Activated CD8-positive, alpha-beta T cell treated with anti-CD3 and anti-CD28 coated beads for 36 hours (primary cell): Measurements from ENCODE around the gene RNF217. TPM values are rescaled to one million over a fixed set of nuclear protein-coding genes. Genes with fewer than 3 reads are reported as not detected.
"Not testable (repeated sequence)": the region's sequence is repeated elsewhere in the genome, so short reads cannot be mapped to it uniquely, and the experiment has no call there.

Source experiments
- ATAC-seq: fragments of 200-7000 bp; cut with Tn5 transposase; one replicate; pipeline ENCODE4 v1.10.0; 2021; ENCODE audit warnings: mild to moderate bottlenecking, moderate library complexity
- CTCF ChIA-PET: fragments of 350-600 bp; sonication (Branson Sonifier 250); formaldehyde crosslinking; loops from one replicate; lab custom pipeline; 2021; ENCODE audit warnings: antibody characterized with exemption; lab: Charles Lee
- POLR2A ChIA-PET: fragments of 350-600 bp; sonication (Branson Sonifier 250); formaldehyde crosslinking; loops from one replicate; lab custom pipeline; 2021; ENCODE audit warnings: antibody characterized with exemption; lab: Charles Lee
- DNase-seq: peaks from one replicate; pipeline ENCODE4 v3.0.0-alpha.2; 2020
- H3K27ac Mint-ChIP-seq: one replicate; pipeline ENCODE4 v1.8.0; 2021; ENCODE audit warnings: mild to moderate bottlenecking, mixed read lengths
- H3K27me3 Mint-ChIP-seq: one replicate; pipeline ENCODE4 v1.8.0; 2021; ENCODE audit warnings: mixed read lengths
- H3K36me3 Mint-ChIP-seq: one replicate; pipeline ENCODE4 v1.8.0; 2021; ENCODE audit warnings: low read depth, mixed read lengths
- H3K4me1 Mint-ChIP-seq: one replicate; pipeline ENCODE4 v1.8.0; 2021; ENCODE audit warnings: low read depth, mixed read lengths
- H3K4me3 Mint-ChIP-seq: one replicate; pipeline ENCODE4 v1.8.0; 2021; ENCODE audit warnings: mild to moderate bottlenecking, moderate library complexity, mixed read lengths
- H3K9me3 Mint-ChIP-seq: one replicate; pipeline ENCODE4 v1.8.0; 2021; ENCODE audit warnings: mixed read lengths
- intact Hi-C: fragments of 100-400 bp; cut with micrococcal nuclease; formaldehyde crosslinking; loops from one replicate; pipeline ENCODE4 v1.10.0; 2022
- total RNA-seq, 2 experiments: library from RNA; stranded (reverse); gene quantifications; one replicate each; pipeline ENCODE4 v1.2.3, GENCODE V29; 2021
- TF ChIP-seq, protein P1 (sequence below): fragments of 200-600 bp; IDR thresholded peaks from one replicate; pipeline ENCODE4 v1.8.0; 2022; ENCODE audit warnings: antibody characterized with exemption, mild to moderate bottlenecking

The RNF217 gene
- total RNA-seq, 2 experiments from 2014 or later: 0.07 to 0.09 TPM

DNA sequence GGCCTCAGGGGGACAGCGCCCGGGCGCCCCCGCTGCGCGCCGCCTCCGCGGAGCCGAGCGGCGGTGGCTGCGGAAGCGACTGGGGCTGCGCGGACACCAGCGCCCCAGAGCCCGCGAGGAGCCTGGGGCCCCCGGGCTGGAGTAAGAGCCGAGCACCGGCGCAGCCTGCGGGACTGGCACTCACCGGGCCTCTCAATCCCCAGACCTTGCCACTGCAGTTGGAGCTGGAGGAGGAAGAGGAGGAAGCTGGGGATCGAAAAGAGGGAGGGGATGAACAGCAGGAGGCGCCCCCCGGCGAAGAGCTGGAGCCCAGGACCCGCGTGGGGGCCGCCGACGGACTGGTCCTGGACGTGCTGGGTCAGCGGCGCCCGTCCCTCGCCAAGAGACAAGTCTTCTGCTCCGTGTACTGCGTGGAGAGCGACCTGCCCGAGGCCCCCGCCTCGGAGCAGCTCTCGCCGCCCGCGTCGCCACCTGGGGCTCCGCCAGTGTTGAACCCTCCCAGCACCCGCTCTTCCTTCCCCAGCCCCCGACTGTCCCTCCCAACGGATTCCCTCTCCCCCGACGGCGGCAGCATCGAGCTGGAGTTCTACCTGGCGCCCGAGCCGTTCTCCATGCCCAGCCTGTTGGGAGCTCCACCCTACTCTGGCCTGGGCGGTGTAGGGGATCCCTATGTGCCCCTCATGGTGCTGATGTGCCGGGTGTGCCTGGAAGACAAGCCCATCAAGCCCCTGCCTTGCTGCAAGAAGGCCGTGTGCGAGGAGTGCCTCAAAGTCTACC lies 590 bp downstream of the RNF217 start:
- TF ChIP-seq, protein P1, sequence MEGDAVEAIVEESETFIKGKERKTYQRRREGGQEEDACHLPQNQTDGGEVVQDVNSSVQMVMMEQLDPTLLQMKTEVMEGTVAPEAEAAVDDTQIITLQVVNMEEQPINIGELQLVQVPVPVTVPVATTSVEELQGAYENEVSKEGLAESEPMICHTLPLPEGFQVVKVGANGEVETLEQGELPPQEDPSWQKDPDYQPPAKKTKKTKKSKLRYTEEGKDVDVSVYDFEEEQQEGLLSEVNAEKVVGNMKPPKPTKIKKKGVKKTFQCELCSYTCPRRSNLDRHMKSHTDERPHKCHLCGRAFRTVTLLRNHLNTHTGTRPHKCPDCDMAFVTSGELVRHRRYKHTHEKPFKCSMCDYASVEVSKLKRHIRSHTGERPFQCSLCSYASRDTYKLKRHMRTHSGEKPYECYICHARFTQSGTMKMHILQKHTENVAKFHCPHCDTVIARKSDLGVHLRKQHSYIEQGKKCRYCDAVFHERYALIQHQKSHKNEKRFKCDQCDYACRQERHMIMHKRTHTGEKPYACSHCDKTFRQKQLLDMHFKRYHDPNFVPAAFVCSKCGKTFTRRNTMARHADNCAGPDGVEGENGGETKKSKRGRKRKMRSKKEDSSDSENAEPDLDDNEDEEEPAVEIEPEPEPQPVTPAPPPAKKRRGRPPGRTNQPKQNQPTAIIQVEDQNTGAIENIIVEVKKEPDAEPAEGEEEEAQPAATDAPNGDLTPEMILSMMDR: no peak
- peak overlapping the region; percentile 39 for H3K4me3 Mint-ChIP-seq
- peaks cover 46% of the 10 kb centered on the region for H3K27me3 Mint-ChIP-seq
- peaks cover 12% of the 10 kb centered on the region for H3K4me1 Mint-ChIP-seq
- H3K27ac Mint-ChIP-seq: no peak overlapping the region
- CTCF ChIA-PET: interaction anchor here (0.6 kb wide), 1 partner anchor 151 kb away, joined by 3 read pairs; no protein-coding TSS in a partner anchor
- DNase-seq: no peak
- POLR2A ChIA-PET: interaction anchor here (0.6 kb wide), 1 partner anchor 24 kb away, joined by 3 read pairs; no protein-coding TSS in a partner anchor
- no peaks in the 10 kb centered on the region for H3K36me3 Mint-ChIP-seq
- intact Hi-C loops: no loop called here
- ATAC-seq: peak; percentile 55
- no peaks in the 10 kb centered on the region for H3K9me3 Mint-ChIP-seq

DNA sequence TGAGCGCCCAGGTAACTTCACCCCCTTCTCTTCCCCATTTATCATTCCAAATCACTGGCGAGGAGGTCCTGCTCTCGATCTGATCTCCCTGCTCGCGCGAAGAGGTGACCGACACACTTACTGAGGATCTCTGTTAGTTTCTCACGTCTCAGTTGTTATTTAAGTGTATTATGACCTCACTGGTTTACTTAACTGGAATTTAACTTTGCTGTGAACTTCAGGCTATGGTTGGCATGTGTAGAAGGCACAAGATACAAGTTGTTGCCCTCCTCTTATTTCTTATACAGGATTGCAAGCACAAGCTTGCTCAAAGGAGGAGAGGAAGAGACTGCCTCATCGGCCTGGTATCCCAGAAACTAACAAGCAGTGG lies 1.2 kb downstream of the RNF217 start:
- Mint-ChIP-seq H3K27me3 (peaks cover 45% of the 10 kb centered on the region), H3K4me1 (peaks cover 12% of the 10 kb centered on the region), H3K4me3 (peak overlapping the region; percentile 39), H3K27ac (no peak overlapping the region), H3K36me3 (no peaks in the 10 kb centered on the region), H3K9me3 (no peaks in the 10 kb centered on the region)
- CTCF ChIA-PET: no interaction called here
- no peak for ATAC-seq
- intact Hi-C loops: no loop called here
- POLR2A ChIA-PET: interaction anchor here (0.6 kb wide), 1 partner anchor 24 kb away, joined by 3 read pairs; no protein-coding TSS in a partner anchor
- TF ChIP-seq, protein P1: no peak
- DNase-seq: no peak

DNA sequence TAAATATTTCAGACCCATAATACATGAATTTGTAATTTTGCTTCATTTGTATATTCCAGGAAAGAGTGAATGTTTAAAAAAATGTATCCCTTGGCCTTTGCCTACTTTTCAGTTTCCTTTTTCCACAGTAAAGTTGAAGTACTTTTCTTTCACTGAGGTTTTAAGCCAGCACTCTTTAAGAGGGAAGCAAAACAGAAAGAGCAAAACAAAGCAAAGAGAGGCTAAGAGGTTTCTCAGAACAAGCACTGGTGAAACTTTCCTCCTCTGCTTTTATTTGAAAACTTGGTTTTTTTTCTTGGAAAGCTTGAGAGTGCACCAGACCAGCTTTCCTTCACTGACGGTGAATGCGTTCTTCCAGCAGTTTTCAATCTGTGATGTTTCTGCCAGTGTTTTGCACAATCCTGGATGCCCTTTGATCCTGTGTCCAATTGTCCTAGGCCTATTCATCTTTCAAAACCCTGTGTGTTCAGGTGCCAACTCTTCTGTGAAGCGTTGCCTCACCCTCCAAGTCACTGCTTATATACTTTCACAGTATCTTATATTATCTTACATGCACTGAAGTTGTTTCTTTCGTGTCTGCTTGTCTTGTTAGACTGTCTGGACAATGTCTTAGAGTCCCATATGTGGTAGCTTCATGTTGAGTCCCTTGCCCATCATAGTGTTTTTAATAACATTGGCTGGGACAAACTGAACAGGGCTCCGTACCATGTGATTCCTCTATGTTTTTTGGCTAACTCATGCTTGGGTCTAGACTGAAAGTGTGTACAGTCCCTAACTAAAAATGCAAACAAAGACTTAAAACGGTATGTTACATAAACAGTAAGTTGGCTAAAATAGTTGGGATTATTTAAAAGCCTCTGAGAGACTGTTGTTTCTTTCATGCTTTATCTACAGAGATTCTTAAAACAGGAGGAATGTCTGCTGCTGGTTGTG lies 1.9 kb downstream of the RNF217 start:
- POLR2A ChIA-PET: no interaction called here
- no peaks in the 10 kb centered on the region for H3K36me3 Mint-ChIP-seq
- no peak for ATAC-seq
- peaks cover 45% of the 10 kb centered on the region for H3K27me3 Mint-ChIP-seq
- peaks cover 8% of the 10 kb centered on the region for H3K4me1 Mint-ChIP-seq
- H3K9me3 Mint-ChIP-seq: no peaks in the 10 kb centered on the region
- H3K4me3 Mint-ChIP-seq: no peak overlapping the region
- TF ChIP-seq, protein P1: no peak
- CTCF ChIA-PET: no interaction called here
- DNase-seq: no peak
- intact Hi-C loops: no loop called here
- no peak overlapping the region for H3K27ac Mint-ChIP-seq

DNA sequence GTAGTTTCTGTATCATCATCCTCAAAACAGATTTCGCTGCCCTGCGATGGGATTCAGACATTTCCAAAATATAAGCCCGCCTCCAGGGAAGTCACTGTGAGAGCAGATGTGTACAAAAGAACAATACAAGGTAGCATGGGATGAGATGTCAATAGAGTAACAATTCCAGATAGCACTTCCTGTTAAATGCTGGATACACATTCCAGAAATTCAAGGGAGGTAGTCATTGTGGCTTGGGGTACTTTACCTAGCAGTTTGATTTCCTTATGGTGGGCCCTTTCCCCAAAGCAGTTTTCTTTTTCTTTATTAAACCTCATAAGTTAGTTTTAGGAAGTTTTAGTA lies 2.5 kb downstream of the RNF217 start:
- CTCF ChIA-PET: no interaction called here
- DNase-seq (no peak), ATAC-seq (no peak)
- Mint-ChIP-seq H3K27ac (no peak overlapping the region), H3K4me3 (no peak overlapping the region), H3K4me1 (peaks cover 8% of the 10 kb centered on the region), H3K9me3 (no peaks in the 10 kb centered on the region), H3K36me3 (no peaks in the 10 kb centered on the region), H3K27me3 (peaks cover 45% of the 10 kb centered on the region)
- intact Hi-C loops: no loop called here
- TF ChIP-seq, protein P1: no peak
- POLR2A ChIA-PET: no interaction called here

DNA sequence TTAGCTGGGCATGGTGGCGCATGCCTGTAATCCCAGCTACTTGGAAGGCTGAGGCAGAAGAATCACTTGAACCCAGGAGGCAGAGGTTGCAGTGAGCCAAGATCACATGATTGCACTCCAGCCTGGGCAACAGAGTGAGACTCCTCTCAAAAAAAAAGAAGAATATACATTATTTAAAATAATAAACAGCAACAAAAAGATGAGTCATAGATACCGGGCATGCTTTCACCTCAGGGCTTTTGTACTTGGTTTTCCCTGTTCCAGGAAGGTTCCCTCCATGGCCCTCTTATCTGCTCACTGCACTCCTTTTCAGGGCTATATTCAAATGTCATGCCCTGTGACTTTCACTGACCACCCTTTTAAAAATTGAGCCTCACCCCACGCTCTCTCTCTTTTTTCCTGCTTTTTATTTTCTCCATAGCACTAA lies 3.2 kb downstream of the RNF217 start:
- H3K4me3 Mint-ChIP-seq, DNase-seq, POLR2A ChIA-PET, intact Hi-C loops, CTCF ChIA-PET, H3K9me3 Mint-ChIP-seq, H3K4me1 Mint-ChIP-seq, ATAC-seq, H3K36me3 Mint-ChIP-seq, H3K27ac Mint-ChIP-seq: not testable (repeated sequence)
- peaks cover 39% of the 10 kb centered on the region for H3K27me3 Mint-ChIP-seq
